HepG2 (cell line): Measurements from ENCODE around the gene COQ8B. TPM values are rescaled to one million over a fixed set of nuclear protein-coding genes. Genes with fewer than 3 reads are reported as not detected.
A peak's percentile ranks its signal among the peaks of the same experiment; 100 is the strongest.

Experiments
- ARID3A ChIP-seq: IDR thresholded peaks from 2 replicates; pipeline ENCODE4 v1.6.1; 2012; ENCODE audit warnings: low read depth, low read length, improper control_type of control experiment
- ATF5 ChIP-seq: sonication (generic); formaldehyde crosslinking; IDR thresholded peaks from 2 replicates; pipeline ENCODE4 v1.4.0; 2020; ENCODE audit warnings: mild to moderate bottlenecking, low read depth, missing genetic modification reagents
- ATRX ChIP-seq: sonication (generic); formaldehyde crosslinking; IDR thresholded peaks from 2 replicates; pipeline ENCODE4 v1.4.0; 2020; ENCODE audit warnings: missing genetic modification reagents, borderline replicate concordance
- BRCA1 ChIP-seq: sonication (generic); formaldehyde crosslinking; IDR thresholded peaks from 2 replicates; pipeline ENCODE4 v1.4.0; 2020; ENCODE audit warnings: missing genetic modification reagents
- CENPT ChIP-seq: sonication (generic); formaldehyde crosslinking; IDR thresholded peaks from 2 replicates; pipeline ENCODE4 v1.8.0; 2022; ENCODE audit warnings: low read depth, mild to moderate bottlenecking, moderate library complexity, missing genetic modification reagents
- ELF3 ChIP-seq: IDR thresholded peaks from 2 replicates; pipeline ENCODE4 v1.6.1; 2016; ENCODE audit warnings: missing genetic modification reagents, missing compliant biosample characterization
- ERF ChIP-seq: IDR thresholded peaks from 2 replicates; pipeline ENCODE4 v1.6.1; 2018; ENCODE audit warnings: missing biosample characterization, missing genetic modification reagents
- FOXO4 ChIP-seq: sonication (generic); formaldehyde crosslinking; conservative IDR thresholded peaks from 2 replicates; pipeline ENCODE4 v1.8.1; 2023; ENCODE audit warnings: missing genetic modification reagents
- HBP1 ChIP-seq: IDR thresholded peaks from 2 replicates; pipeline ENCODE4 v1.6.1; 2016; ENCODE audit warnings: low read depth, control low read depth
- MAF1 ChIP-seq: sonication (generic); formaldehyde crosslinking; IDR thresholded peaks from 2 replicates; pipeline ENCODE4 v1.5.0; 2020; ENCODE audit warnings: missing genetic modification reagents, borderline replicate concordance
- MXI1 ChIP-seq: IDR thresholded peaks from 3 replicates; pipeline ENCODE4 v1.6.1; 2012; ENCODE audit warnings: low read depth, low read length, inconsistent platforms, borderline replicate concordance
- PCBP1 ChIP-seq: fragments of 200-400 bp; formaldehyde crosslinking; IDR thresholded peaks from 2 replicates; pipeline ENCODE4 v1.6.1; 2017; ENCODE audit warnings: mild to moderate bottlenecking, low read depth, low read length, borderline replicate concordance
- RAD51 ChIP-seq: fragments of 450-650 bp; IDR thresholded peaks from 2 replicates; pipeline ENCODE4 v1.6.1; 2016; ENCODE audit warnings: borderline replicate concordance
- SIN3A ChIP-seq: IDR thresholded peaks from 2 replicates; pipeline ENCODE4 v1.6.1; 2011; ENCODE audit warnings: low read depth, mild to moderate bottlenecking, control low read depth, low read length, borderline replicate concordance
- SP1 ChIP-seq, 2 experiments: fragments of 450-650 bp in 1 of 2; sonication (generic) in 1 of 2; formaldehyde crosslinking in 1 of 2; IDR thresholded peaks; 2 replicates each; pipeline versions ENCODE4 v1.4.0 to v1.6.1; 2016 to 2020; ENCODE audit warnings: missing genetic modification reagents in 1 of 2
- SSRP1 ChIP-seq: IDR thresholded peaks from 2 replicates; pipeline ENCODE4 v1.6.1; 2016; ENCODE audit warnings: control low read depth
- YEATS2 ChIP-seq: sonication (generic); formaldehyde crosslinking; IDR thresholded peaks from 2 replicates; pipeline ENCODE4 v1.4.0; 2020; ENCODE audit warnings: missing genetic modification reagents, borderline replicate concordance
- ZNF12 ChIP-seq: sonication (generic); formaldehyde crosslinking; IDR thresholded peaks from 2 replicates; pipeline ENCODE4 v1.5.0; 2020; ENCODE audit warnings: missing genetic modification reagents
- ZNF251 ChIP-seq: sonication (generic); formaldehyde crosslinking; IDR thresholded peaks from 2 replicates; pipeline ENCODE4 v1.9.0; 2021; ENCODE audit warnings: mild to moderate bottlenecking, missing genetic modification reagents
- ZNF501 ChIP-seq: sonication (generic); formaldehyde crosslinking; IDR thresholded peaks from 2 replicates; pipeline ENCODE4 v1.5.1; 2020; ENCODE audit warnings: mild to moderate bottlenecking, moderate library complexity, missing genetic modification reagents
- ZNF672 ChIP-seq: sonication (generic); formaldehyde crosslinking; IDR thresholded peaks from 2 replicates; pipeline ENCODE4 v1.8.1; 2022; ENCODE audit warnings: missing genetic modification reagents
- ZNF720 ChIP-seq: sonication (generic); formaldehyde crosslinking; IDR thresholded peaks from 2 replicates; pipeline ENCODE4 v1.4.0; 2020; ENCODE audit warnings: missing genetic modification reagents
- polyA plus RNA-seq, 8 experiments: library from polyadenylated mRNA; depleted of rRNA in 3 of 8; stranded (reverse) in 7 of 8; unstranded in 1 of 8; fragments of >200 nt; fragmentation: Illumina TruSeq in 4 of 8; extraction: Trizol in 4 of 8; gene quantifications; 2 replicates each; pipeline versions ENCODE4 v1.2.1 to v1.2.3, GENCODE V29; 2011 to 2016; ENCODE audit warnings: low read depth in 4 of 8, missing spikeins in 1 of 8, mixed read lengths in 1 of 8; ENCODE audit not compliant: insufficient read depth in 1 of 8
- total RNA-seq, 5 experiments: library from RNA; depleted of rRNA; stranded (reverse); fragments of >200 nt; fragmentation: Illumina TruSeq; extraction: Trizol; gene quantifications; 2 replicates each; pipeline ENCODE4 v1.2.3, GENCODE V29; 2016; ENCODE audit warnings: low read depth in 1 of 5

The COQ8B gene
- total and polyA plus RNA-seq, 2 of the 13 experiments (the other 11 are each of a cell fraction or from before 2014, with no cell fraction given) = 12.3 to 17.2 TPM

GRCh38 chr19:40716482-40717324 lies at the start of gene COQ8B, which contains the start of gene ITPKC (continued):
- TF ChIP-seq HBP1 (CRISPR knock-in tag) = 0 out of 2 replicates have a peak, but pooled peaks have one; percentile 22
- no peak for TF ChIP-seq ATF5 (CRISPR knock-in tag)
- no peak for TF ChIP-seq ARID3A
- TF ChIP-seq ELF3 (CRISPR knock-in tag) = 0 out of 2 replicates have a peak, but pooled peaks have one; percentile 26
- peak; percentile 35; the same call in 1 of the 3 replicates for TF ChIP-seq MXI1
- no peak for TF ChIP-seq SSRP1
- no peak for TF ChIP-seq SP1 (IDR thresholded peaks at IDR 0.05)
- TF ChIP-seq SP1 (CRISPR knock-in tag; IDR thresholded peaks at IDR 0.05) = peak; percentile 93
- no peak for TF ChIP-seq YEATS2 (CRISPR knock-in tag)
- no peak for TF ChIP-seq CENPT (CRISPR knock-in tag)
- TF ChIP-seq BRCA1 = no peak
- no peak for TF ChIP-seq FOXO4 (CRISPR knock-in tag)
- TF ChIP-seq ZNF720 (CRISPR knock-in tag) = no peak
- no peak for TF ChIP-seq ATRX (CRISPR knock-in tag)
- no peak for TF ChIP-seq MAF1 (CRISPR knock-in tag)
- 0 out of 2 replicates have a peak, but pooled peaks have one; percentile 33 for TF ChIP-seq ZNF501
- TF ChIP-seq RAD51 = no peak
- no peak; the same call in none of the 2 replicates for TF ChIP-seq SIN3A
- no peak for TF ChIP-seq ZNF12
- TF ChIP-seq ERF (CRISPR knock-in tag) = peak; percentile 56; the same call in 1 of the 2 replicates
- TF ChIP-seq ZNF251 (CRISPR knock-in tag) = no peak
- no peak for TF ChIP-seq ZNF672
- TF ChIP-seq PCBP1 = peak; percentile 79; the same call in 1 of the 2 replicates
